Activated naive CD4-positive, alpha-beta T cell treated with anti-CD3 and anti-CD28 coated beads, Interleukin-2, amount 50 U/mL, for 24 hours (primary cell): ENCODE results near the gene MYO6.
"Not testable (repeated sequence)": the region's sequence is repeated elsewhere in the genome, so short reads cannot be mapped to it uniquely, and the experiment has no call there.

Experiments
- H3K27ac Mint-ChIP-seq: one replicate; pipeline ENCODE4 v1.8.0; 2021; ENCODE audit warnings: mild to moderate bottlenecking, mixed read lengths
- H3K27me3 Mint-ChIP-seq: one replicate; pipeline ENCODE4 v1.8.0; 2021; ENCODE audit warnings: mixed read lengths
- H3K36me3 Mint-ChIP-seq: one replicate; pipeline ENCODE4 v1.8.0; 2021; ENCODE audit warnings: mixed read lengths
- H3K4me1 Mint-ChIP-seq: one replicate; pipeline ENCODE4 v1.8.0; 2021; ENCODE audit warnings: mixed read lengths
- H3K4me3 Mint-ChIP-seq: one replicate; pipeline ENCODE4 v1.8.0; 2021; ENCODE audit warnings: mild to moderate bottlenecking, mixed read lengths
- H3K9me3 Mint-ChIP-seq: one replicate; pipeline ENCODE4 v1.8.0; 2021; ENCODE audit warnings: mixed read lengths

The MYO6 gene

GRCh38 chr6:75880305-75880704, 131.3 kb downstream of the MYO6 start:
- Mint-ChIP-seq H3K4me3 (no peak overlapping the region), H3K27me3 (peaks cover 4% of the 10 kb centered on the region), H3K9me3 (no peaks in the 10 kb centered on the region), H3K4me1 (no peaks in the 10 kb centered on the region), H3K36me3 (no peaks in the 10 kb centered on the region), H3K27ac (no peak overlapping the region)

- no peak overlapping the region for H3K27ac Mint-ChIP-seq
- peaks cover 4% of the 10 kb centered on the region for H3K27me3 Mint-ChIP-seq
- H3K36me3 Mint-ChIP-seq = no peaks in the 10 kb centered on the region
- H3K4me3 Mint-ChIP-seq = no peak overlapping the region
- H3K9me3 Mint-ChIP-seq = no peaks in the 10 kb centered on the region
- H3K4me1 Mint-ChIP-seq = no peaks in the 10 kb centered on the region
Measured at GRCh38 chr6:75882734-75883133, 133.7 kb downstream of the MYO6 start.

- H3K27me3 Mint-ChIP-seq = peaks cover 4% of the 10 kb centered on the region
- H3K27ac Mint-ChIP-seq = no peak overlapping the region
- no peaks in the 10 kb centered on the region for H3K9me3 Mint-ChIP-seq
- H3K4me3 Mint-ChIP-seq = no peak overlapping the region
- H3K4me1 Mint-ChIP-seq = no peaks in the 10 kb centered on the region
- no peaks in the 10 kb centered on the region for H3K36me3 Mint-ChIP-seq
Measured at GRCh38 chr6:75884822-75885221, 135.8 kb downstream of the MYO6 start.

DNA sequence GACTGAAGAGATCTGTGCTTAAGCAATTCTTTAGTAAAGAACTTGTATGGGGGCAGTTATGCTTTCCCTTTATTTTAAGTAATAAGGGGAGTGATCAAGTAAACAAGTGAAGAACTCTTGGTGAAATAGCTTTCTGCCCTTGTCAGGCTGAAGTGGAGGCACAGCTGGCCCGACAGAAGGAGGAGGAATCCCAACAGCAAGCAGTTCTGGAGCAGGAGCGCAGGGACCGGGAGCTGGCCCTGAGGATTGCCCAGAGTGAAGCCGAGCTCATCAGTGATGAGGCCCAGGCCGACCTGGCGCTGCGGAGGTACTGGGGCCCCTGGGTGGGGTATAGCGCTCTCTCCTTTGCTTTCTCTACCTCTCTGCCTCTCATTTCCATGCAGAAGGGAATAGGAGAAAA, 143.3 kb downstream of the MYO6 start:
- no peaks in the 10 kb centered on the region for H3K36me3 Mint-ChIP-seq
- H3K27me3 Mint-ChIP-seq = peaks cover 1% of the 10 kb centered on the region
- H3K4me3 Mint-ChIP-seq = no peak overlapping the region
- H3K9me3 Mint-ChIP-seq = no peaks in the 10 kb centered on the region
- H3K27ac Mint-ChIP-seq = no peak overlapping the region
- H3K4me1 Mint-ChIP-seq = no peaks in the 10 kb centered on the region

GRCh38 chr6:75893058-75893775, 144.2 kb downstream of the MYO6 start:
- no peaks in the 10 kb centered on the region for H3K9me3 Mint-ChIP-seq
- peaks cover 1% of the 10 kb centered on the region for H3K27me3 Mint-ChIP-seq
- H3K4me3 Mint-ChIP-seq = no peak overlapping the region
- no peaks in the 10 kb centered on the region for H3K36me3 Mint-ChIP-seq
- no peak overlapping the region for H3K27ac Mint-ChIP-seq
- no peaks in the 10 kb centered on the region for H3K4me1 Mint-ChIP-seq

GRCh38 chr6:75893776-75894152, 144.7 kb downstream of the MYO6 start:
- H3K36me3 Mint-ChIP-seq = no peaks in the 10 kb centered on the region
- H3K4me1 Mint-ChIP-seq = no peaks in the 10 kb centered on the region
- peaks cover 1% of the 10 kb centered on the region for H3K27me3 Mint-ChIP-seq
- no peak overlapping the region for H3K27ac Mint-ChIP-seq
- no peaks in the 10 kb centered on the region for H3K9me3 Mint-ChIP-seq
- no peak overlapping the region for H3K4me3 Mint-ChIP-seq

DNA sequence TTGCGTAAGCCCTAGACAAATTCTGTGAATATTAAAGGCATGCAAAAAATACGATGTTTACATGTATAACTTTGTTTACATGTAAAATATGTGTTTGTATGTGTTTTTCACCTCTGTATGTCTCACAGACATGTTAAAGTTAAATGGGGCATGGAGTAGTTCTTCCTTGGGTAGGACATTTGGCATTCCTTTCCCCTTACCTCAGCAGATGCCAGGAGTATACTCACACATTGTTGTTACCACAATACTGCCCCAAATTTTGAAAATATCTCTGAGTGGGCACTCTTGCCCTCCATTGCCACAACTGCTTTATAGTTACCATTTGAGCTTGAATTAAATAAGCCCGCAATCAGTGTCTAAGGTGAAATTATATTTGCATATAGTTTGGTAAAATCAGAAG, 147.5 kb downstream of the MYO6 start:
- H3K36me3 Mint-ChIP-seq = no peaks in the 10 kb centered on the region
- no peak overlapping the region for H3K27ac Mint-ChIP-seq
- no peaks in the 10 kb centered on the region for H3K4me1 Mint-ChIP-seq
- H3K27me3 Mint-ChIP-seq = no peaks in the 10 kb centered on the region
- H3K9me3 Mint-ChIP-seq = no peaks in the 10 kb centered on the region
- H3K4me3 Mint-ChIP-seq = no peak overlapping the region

DNA sequence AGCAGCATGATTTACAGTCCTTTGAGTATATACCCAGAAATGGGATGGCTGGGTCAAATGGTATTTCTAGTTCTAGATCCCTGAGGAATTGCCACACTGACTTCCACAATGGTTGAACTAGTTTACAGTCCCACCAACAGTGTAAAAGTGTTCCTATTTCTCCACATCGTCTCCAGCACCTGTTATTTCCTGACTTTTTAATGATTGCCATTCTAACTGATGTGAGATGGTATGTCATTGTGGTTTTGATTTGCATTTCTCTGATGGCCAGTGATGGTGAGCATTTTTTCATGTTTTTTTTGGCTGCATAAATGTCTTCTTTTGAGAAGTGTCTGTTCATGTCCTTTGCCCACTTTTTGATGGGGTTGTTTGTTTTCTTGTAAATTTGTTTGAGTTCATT, 151.2 kb downstream of the MYO6 start:
- H3K27ac Mint-ChIP-seq, H3K4me3 Mint-ChIP-seq, H3K9me3 Mint-ChIP-seq, H3K4me1 Mint-ChIP-seq, H3K27me3 Mint-ChIP-seq, H3K36me3 Mint-ChIP-seq: not testable (repeated sequence)

GRCh38 chr6:75905129-75905528, 156.1 kb downstream of the MYO6 start:
- not testable (repeated sequence) for H3K9me3 Mint-ChIP-seq, H3K36me3 Mint-ChIP-seq, H3K4me3 Mint-ChIP-seq, H3K27ac Mint-ChIP-seq, H3K27me3 Mint-ChIP-seq, H3K4me1 Mint-ChIP-seq

DNA sequence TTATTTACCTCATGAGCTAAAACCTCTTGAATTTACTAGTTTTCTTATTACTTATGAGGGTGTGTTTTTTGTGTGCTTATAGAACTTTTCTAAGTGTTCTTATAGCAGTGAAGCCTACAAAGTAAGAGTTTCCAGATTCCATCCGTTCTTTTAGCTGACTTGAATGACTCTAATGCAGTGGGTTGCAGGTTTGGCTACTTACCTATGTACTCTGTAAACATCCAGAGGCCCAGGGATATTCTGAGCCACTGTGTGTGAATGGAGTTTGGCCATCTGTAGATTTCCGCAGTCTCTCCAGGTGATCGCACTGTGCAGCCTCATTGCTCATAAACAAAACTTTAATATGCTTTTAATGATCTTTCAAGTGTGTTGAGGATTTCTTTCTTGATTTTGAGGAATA, 157.8 kb downstream of the MYO6 start:
- peaks cover 5% of the 10 kb centered on the region for H3K27me3 Mint-ChIP-seq
- H3K4me3 Mint-ChIP-seq = no peak overlapping the region
- H3K4me1 Mint-ChIP-seq = no peaks in the 10 kb centered on the region
- no peaks in the 10 kb centered on the region for H3K9me3 Mint-ChIP-seq
- no peak overlapping the region for H3K27ac Mint-ChIP-seq
- H3K36me3 Mint-ChIP-seq = no peaks in the 10 kb centered on the region

DNA sequence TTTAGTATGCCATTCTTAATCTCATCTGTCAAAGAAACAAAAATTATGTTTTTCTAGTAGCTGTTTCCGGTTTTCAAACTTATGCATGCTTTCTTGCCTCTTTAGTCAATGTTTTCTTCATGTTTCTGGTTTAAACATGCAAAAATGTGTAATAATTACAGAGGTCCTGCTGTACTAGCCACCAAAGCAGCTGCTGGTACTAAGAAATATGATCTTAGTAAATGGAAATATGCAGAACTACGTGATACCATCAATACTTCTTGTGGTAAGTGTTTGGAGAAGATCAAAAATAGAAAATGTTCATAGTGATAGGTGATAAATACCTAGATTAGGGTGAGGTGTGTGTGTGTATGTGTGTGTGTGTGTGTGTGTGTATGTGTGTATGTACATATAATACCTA, 158.4 kb downstream of the MYO6 start:
- Mint-ChIP-seq H3K27ac (no peak overlapping the region), H3K9me3 (no peaks in the 10 kb centered on the region), H3K4me1 (no peaks in the 10 kb centered on the region), H3K4me3 (no peak overlapping the region), H3K36me3 (no peaks in the 10 kb centered on the region), H3K27me3 (peaks cover 5% of the 10 kb centered on the region)

GRCh38 chr6:75913040-75913439, 164.0 kb downstream of the MYO6 start:
- Mint-ChIP-seq H3K9me3 (no peaks in the 10 kb centered on the region), H3K27ac (no peak overlapping the region), H3K4me1 (no peaks in the 10 kb centered on the region), H3K36me3 (no peaks in the 10 kb centered on the region), H3K4me3 (no peak overlapping the region), H3K27me3 (peaks cover 12% of the 10 kb centered on the region)

DNA sequence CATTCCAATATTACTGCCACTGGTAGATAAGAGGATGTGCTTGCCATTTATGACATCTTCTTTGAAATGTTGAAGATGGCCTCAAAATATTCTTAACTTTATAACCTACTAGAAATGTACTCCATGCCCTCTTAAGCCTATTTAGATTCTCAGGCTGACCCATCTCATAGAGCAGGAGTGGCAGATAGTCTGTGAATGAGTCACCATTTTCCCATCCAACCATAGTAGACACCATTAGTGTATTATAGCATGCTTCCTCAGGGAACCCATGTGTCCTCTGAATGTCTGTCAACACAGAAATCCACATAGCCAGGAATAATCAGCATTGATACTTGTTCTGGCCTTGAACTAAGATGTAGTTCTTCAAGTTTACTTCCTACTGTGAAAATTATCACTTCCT, 173.2 kb downstream of the MYO6 start:
- Mint-ChIP-seq H3K27me3 (peaks cover 8% of the 10 kb centered on the region), H3K36me3 (no peaks in the 10 kb centered on the region), H3K9me3 (no peaks in the 10 kb centered on the region), H3K4me3 (no peak overlapping the region), H3K4me1 (no peaks in the 10 kb centered on the region), H3K27ac (no peak overlapping the region)

- Mint-ChIP-seq H3K4me3 (no peak overlapping the region), H3K27me3 (peaks cover 1% of the 10 kb centered on the region), H3K9me3 (no peaks in the 10 kb centered on the region)
Measured at GRCh38 chr6:75926293-75927168, 177.5 kb downstream of the MYO6 start.

GRCh38 chr6:75931011-75931680, 182.1 kb downstream of the MYO6 start:
- Mint-ChIP-seq H3K27me3 (peaks cover 12% of the 10 kb centered on the region), H3K4me3 (no peak overlapping the region), H3K4me1 (peaks cover 9% of the 10 kb centered on the region), H3K36me3 (no peaks in the 10 kb centered on the region), H3K27ac (no peak overlapping the region), H3K9me3 (no peaks in the 10 kb centered on the region)

More at GRCh38 chr6:75926293-75927168, 177.5 kb downstream of the MYO6 start:
- H3K36me3 Mint-ChIP-seq = no peaks in the 10 kb centered on the region
- no peak overlapping the region for H3K27ac Mint-ChIP-seq
- no peaks in the 10 kb centered on the region for H3K4me1 Mint-ChIP-seq

DNA sequence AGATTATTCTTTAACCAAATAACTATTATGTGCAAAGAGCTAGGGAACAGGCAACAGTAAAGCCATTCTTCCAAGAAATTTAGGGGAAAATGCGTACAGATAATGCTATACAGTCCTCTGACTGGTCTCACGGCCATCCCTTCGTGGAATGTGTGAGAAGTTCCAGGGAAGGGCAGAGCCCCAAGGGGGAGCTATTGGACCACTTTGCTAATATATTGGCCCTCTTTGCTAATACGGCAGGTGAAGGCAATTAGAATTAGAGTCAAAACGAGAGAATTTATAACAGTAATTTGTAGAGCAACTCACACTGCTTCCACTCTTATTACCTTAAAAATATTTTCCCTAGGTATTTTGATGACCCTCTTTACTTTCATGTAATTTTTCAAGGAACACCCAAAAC, 183.0 kb downstream of the MYO6 start:
- peaks cover 9% of the 10 kb centered on the region for H3K4me1 Mint-ChIP-seq
- H3K4me3 Mint-ChIP-seq = no peak overlapping the region
- no peaks in the 10 kb centered on the region for H3K36me3 Mint-ChIP-seq
- H3K9me3 Mint-ChIP-seq = no peaks in the 10 kb centered on the region
- H3K27me3 Mint-ChIP-seq = peaks cover 12% of the 10 kb centered on the region
- H3K27ac Mint-ChIP-seq = no peak overlapping the region
